ENCODE results near the gene ZBTB2.

- TF ChIP-seq, protein P1, sequence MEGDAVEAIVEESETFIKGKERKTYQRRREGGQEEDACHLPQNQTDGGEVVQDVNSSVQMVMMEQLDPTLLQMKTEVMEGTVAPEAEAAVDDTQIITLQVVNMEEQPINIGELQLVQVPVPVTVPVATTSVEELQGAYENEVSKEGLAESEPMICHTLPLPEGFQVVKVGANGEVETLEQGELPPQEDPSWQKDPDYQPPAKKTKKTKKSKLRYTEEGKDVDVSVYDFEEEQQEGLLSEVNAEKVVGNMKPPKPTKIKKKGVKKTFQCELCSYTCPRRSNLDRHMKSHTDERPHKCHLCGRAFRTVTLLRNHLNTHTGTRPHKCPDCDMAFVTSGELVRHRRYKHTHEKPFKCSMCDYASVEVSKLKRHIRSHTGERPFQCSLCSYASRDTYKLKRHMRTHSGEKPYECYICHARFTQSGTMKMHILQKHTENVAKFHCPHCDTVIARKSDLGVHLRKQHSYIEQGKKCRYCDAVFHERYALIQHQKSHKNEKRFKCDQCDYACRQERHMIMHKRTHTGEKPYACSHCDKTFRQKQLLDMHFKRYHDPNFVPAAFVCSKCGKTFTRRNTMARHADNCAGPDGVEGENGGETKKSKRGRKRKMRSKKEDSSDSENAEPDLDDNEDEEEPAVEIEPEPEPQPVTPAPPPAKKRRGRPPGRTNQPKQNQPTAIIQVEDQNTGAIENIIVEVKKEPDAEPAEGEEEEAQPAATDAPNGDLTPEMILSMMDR (conservative IDR thresholded peaks at IDR 0.05; ENCODE audit: low read depth, low read length), result no peak
- TF ChIP-seq EZH2 (IDR thresholded peaks at IDR 0.05; ENCODE audit: low read length, unreplicated experiment) (no peak), EZH2phosphoT487 (IDR thresholded peaks at IDR 0.05; ENCODE audit: borderline replicate concordance, low read length) (no peak)
Measured at GRCh38 chr6:151349651-151350270, 41.6 kb downstream of the ZBTB2 start.
